Measurements from ENCODE around the gene SLIT3. TPM values are rescaled to one million over a fixed set of nuclear protein-coding genes. Genes with fewer than 3 reads are reported as not detected.

Gene SLIT3
- total RNA-seq, 1 experiment from 2014 or later: not detected

DNA sequence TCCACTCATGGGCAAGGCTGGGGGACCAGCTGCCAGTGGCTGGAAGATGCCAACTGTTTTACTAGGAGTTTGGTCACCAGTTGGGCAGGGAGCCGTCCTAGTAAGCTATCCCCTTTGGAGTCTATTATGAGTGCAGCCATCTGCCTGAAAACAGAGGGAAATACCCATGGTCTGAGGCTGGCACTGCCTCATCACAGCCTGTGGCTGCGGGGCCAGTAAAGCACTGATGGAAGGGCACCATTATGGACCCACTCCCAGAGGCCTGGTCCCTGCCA lies 534.6 kb downstream of the SLIT3 start:
- Histone ChIP-seq H3K9me3 (ENCODE audit: low read length) (no peaks in the 10 kb centered on the region), H3K4me1 (ENCODE audit: low read length) (peaks cover 3% of the 10 kb centered on the region; the same call in 1 of the 2 replicates), H3K9me2 (replicated peaks; ENCODE audit: insufficient read depth, low read length) (no peaks in the 10 kb centered on the region), H3K4me3 (ENCODE audit: low read length) (no peak overlapping the region), H2AFZ (ENCODE audit: low read length) (no peak overlapping the region), H3K27ac (ENCODE audit: low read length) (no peak overlapping the region), H3K4me2 (ENCODE audit: low read depth, low read length, poor library complexity, severe bottlenecking) (no peak overlapping the region), H3K79me2 (ENCODE audit: low read length) (no peaks in the 10 kb centered on the region), H3K9ac (ENCODE audit: low read length) (no peak overlapping the region), H3K36me3 (ENCODE audit: insufficient read depth, low read length) (no peaks in the 10 kb centered on the region), H4K20me1 (ENCODE audit: insufficient read depth, low read depth, low read length) (no peaks in the 10 kb centered on the region), H3K27me3 (ENCODE audit: low read length) (no peaks in the 10 kb centered on the region)
- no peak for DNase-seq

DNA sequence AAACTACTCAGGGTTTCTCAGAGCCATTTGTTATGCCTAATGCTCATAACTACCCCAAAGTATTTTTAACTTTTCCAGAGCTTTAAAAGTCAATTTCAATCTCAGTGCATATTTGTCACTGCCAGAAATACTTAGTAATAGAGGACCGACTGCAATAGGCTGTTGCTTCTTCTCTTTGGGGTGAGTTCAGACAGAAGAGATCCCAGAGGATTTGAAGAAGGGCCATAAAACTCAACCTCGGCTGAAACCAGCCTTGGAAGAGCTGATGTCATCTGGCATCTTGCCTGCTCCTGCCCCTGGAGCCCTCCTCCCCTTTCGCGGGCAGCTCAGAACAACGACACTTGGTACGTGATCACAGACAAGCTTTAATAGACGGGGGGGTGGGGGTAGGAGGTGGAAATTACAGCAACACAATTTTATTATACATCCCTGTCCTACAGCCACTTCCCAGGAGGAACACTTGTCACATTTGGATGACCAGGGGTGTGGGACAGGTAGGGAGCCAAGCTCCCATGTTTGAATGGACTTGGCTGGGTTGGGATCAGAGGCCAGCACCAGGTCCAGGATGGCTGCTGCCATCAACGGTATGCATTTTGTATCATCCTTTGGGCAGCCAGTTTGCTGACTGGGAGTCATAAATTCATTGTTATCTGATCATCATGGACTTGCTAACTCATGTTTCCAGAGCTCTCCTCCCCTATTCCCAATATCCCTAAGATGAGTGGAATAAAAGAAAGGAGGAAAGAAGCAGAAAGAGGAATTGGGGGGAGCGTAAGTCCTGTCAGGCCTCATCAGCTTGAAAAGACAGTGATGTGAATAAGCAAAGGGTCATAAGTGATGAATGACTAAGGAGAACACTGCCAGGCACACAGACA lies 535.2 kb downstream of the SLIT3 start:
- no peaks in the 10 kb centered on the region for H3K9me2 ChIP-seq (replicated peaks; ENCODE audit: insufficient read depth, low read length)
- no peaks in the 10 kb centered on the region for H3K27me3 ChIP-seq (ENCODE audit: low read length)

DNA sequence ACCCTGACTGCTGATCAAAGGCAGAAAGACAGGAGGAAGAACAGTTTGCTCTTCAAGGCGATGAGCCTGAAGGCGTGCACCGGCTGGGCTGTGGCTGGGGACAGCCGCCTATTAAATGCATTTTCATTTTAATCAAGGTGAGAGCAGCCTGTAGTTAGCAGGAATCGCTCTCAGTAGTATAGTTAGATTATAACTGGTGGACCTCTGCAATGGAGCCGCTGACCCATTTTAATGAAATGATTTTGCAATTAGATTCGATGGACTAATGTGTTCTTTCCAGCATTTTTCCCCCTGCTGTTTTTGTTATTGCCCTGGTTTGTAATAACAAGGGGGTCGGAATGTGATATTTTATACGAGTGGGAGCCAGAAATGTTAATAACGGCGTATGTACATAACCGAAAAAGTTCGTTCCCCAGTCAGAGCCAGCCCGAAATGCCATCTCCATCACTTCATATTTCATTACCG lies 535.8 kb downstream of the SLIT3 start:
- H3K4me2 ChIP-seq (ENCODE audit: low read depth, low read length, poor library complexity, severe bottlenecking): no peak overlapping the region
- H3K36me3 ChIP-seq (ENCODE audit: insufficient read depth, low read length): no peaks in the 10 kb centered on the region
- no peaks in the 10 kb centered on the region for H3K9me2 ChIP-seq (replicated peaks; ENCODE audit: insufficient read depth, low read length)
- DNase-seq: no peak
- peaks cover 3% of the 10 kb centered on the region; the same call in 1 of the 2 replicates for H3K4me1 ChIP-seq (ENCODE audit: low read length)
- H3K9me3 ChIP-seq (ENCODE audit: low read length): no peaks in the 10 kb centered on the region
- H4K20me1 ChIP-seq (ENCODE audit: insufficient read depth, low read depth, low read length): no peaks in the 10 kb centered on the region
- H3K27me3 ChIP-seq (ENCODE audit: low read length): no peaks in the 10 kb centered on the region
- no peak overlapping the region for H3K27ac ChIP-seq (ENCODE audit: low read length)
- H2AFZ ChIP-seq (ENCODE audit: low read length): no peak overlapping the region
- H3K4me3 ChIP-seq (ENCODE audit: low read length): no peak overlapping the region
- no peaks in the 10 kb centered on the region for H3K79me2 ChIP-seq (ENCODE audit: low read length)
- H3K9ac ChIP-seq (ENCODE audit: low read length): no peak overlapping the region

More for the DNA sequence above, 535.2 kb downstream of the SLIT3 start:
- no peak overlapping the region for H3K4me3 ChIP-seq (ENCODE audit: low read length)
- no peak overlapping the region for H3K9ac ChIP-seq (ENCODE audit: low read length)
- H4K20me1 ChIP-seq (ENCODE audit: insufficient read depth, low read depth, low read length): no peaks in the 10 kb centered on the region
- DNase-seq: no peak
- H3K27ac ChIP-seq (ENCODE audit: low read length): no peak overlapping the region
- no peaks in the 10 kb centered on the region for H3K79me2 ChIP-seq (ENCODE audit: low read length)
- H2AFZ ChIP-seq (ENCODE audit: low read length): no peak overlapping the region
- no peaks in the 10 kb centered on the region for H3K36me3 ChIP-seq (ENCODE audit: insufficient read depth, low read length)
- no peak overlapping the region for H3K4me2 ChIP-seq (ENCODE audit: low read depth, low read length, poor library complexity, severe bottlenecking)
- H3K4me1 ChIP-seq (ENCODE audit: low read length): peaks cover 3% of the 10 kb centered on the region; the same call in 1 of the 2 replicates
- no peaks in the 10 kb centered on the region for H3K9me3 ChIP-seq (ENCODE audit: low read length)

DNA sequence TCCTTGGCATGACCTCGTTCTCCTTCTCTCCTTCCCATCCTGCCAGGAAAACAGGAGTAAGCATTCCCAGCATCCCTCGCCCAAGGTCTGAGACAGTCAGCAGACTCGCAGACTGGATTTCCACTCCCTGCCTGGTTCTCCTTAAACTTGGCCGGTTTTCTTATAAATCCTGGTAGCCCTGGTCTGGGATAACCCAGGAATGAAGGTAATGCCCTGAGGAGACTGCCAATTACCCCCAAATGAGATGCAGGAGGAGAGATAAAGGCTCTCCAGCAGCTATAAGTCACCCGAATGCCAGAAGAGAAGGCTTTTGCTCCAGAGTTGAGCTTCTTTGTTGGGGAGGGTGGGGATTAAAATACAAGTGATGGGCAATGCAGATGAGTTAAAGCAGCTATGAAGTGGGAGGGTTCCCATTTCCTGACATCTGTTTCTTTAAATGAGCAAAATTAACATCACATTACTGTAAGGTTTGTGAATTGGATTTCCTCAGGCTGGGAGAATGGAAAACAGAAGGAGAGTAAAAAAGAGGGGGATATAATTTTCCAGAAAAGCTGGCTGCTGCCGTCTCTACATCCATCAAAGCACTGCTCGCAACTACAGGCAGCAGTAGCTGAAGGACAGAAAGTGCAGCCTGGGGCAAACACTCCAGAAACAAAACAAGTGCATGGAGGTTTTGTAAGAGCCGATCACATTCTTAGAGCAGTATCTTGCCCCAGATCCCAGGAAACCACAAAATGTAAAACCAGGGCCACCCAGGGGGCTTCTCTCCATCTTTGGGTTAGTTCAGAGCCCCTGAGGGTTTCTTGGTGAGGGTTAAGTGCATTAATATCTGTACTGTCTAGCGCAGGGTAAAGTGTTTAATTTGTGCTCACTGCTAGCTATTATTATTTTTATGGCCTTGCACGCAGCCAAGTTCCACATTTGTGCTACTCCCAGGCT lies 544.2 kb downstream of the SLIT3 start:
- no peaks in the 10 kb centered on the region for H3K27me3 ChIP-seq (ENCODE audit: low read length)
- H3K4me1 ChIP-seq (ENCODE audit: low read length): no peaks in the 10 kb centered on the region

DNA sequence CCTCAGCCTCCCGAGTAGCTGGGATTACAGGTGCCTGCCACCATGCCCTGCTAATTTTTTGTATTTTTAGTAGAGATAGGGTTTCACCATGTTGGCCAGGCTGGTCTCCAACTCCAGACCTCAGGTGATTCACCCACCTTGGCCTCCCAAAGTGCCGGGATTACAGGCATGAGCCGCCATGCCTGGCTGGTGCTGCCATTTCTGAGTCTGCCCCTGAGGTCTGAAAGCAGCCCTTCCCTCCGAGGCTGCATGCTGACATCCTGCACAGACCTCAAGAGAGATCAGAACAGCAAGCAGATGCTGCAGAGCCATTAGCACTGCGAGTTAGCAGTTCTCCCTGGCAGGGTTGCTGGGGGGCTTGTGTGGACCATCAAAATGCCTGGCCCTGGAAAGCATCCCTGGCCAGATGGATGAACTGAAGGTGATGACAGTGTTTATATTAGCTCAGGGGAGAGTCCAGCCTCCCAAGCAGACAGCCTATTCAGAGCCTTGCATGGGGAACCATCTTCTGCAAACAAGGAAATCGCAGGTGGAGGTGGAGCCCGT lies 545.3 kb downstream of the SLIT3 start:
- Histone ChIP-seq H3K36me3 (ENCODE audit: insufficient read depth, low read length) (no peaks in the 10 kb centered on the region), H3K9me3 (ENCODE audit: low read length) (no peaks in the 10 kb centered on the region), H3K4me2 (ENCODE audit: low read depth, low read length, poor library complexity, severe bottlenecking) (no peak overlapping the region), H3K27me3 (ENCODE audit: low read length) (no peaks in the 10 kb centered on the region), H4K20me1 (ENCODE audit: insufficient read depth, low read depth, low read length) (no peaks in the 10 kb centered on the region), H3K27ac (ENCODE audit: low read length) (no peak overlapping the region), H3K4me3 (ENCODE audit: low read length) (no peak overlapping the region), H3K4me1 (ENCODE audit: low read length) (no peaks in the 10 kb centered on the region), H3K79me2 (ENCODE audit: low read length) (no peaks in the 10 kb centered on the region), H2AFZ (ENCODE audit: low read length) (no peak overlapping the region), H3K9me2 (replicated peaks; ENCODE audit: insufficient read depth, low read length) (no peaks in the 10 kb centered on the region), H3K9ac (ENCODE audit: low read length) (no peak overlapping the region)
- no peak for DNase-seq

More for the DNA sequence above, 544.2 kb downstream of the SLIT3 start:
- Histone ChIP-seq H3K9me2 (replicated peaks; ENCODE audit: insufficient read depth, low read length) (no peaks in the 10 kb centered on the region), H3K79me2 (ENCODE audit: low read length) (no peaks in the 10 kb centered on the region), H3K27ac (ENCODE audit: low read length) (no peak overlapping the region), H3K36me3 (ENCODE audit: insufficient read depth, low read length) (no peaks in the 10 kb centered on the region), H2AFZ (ENCODE audit: low read length) (no peak overlapping the region), H4K20me1 (ENCODE audit: insufficient read depth, low read depth, low read length) (no peaks in the 10 kb centered on the region), H3K4me2 (ENCODE audit: low read depth, low read length, poor library complexity, severe bottlenecking) (no peak overlapping the region), H3K9me3 (ENCODE audit: low read length) (no peaks in the 10 kb centered on the region), H3K9ac (ENCODE audit: low read length) (no peak overlapping the region), H3K4me3 (ENCODE audit: low read length) (no peak overlapping the region)
- DNase-seq: no peak

DNA sequence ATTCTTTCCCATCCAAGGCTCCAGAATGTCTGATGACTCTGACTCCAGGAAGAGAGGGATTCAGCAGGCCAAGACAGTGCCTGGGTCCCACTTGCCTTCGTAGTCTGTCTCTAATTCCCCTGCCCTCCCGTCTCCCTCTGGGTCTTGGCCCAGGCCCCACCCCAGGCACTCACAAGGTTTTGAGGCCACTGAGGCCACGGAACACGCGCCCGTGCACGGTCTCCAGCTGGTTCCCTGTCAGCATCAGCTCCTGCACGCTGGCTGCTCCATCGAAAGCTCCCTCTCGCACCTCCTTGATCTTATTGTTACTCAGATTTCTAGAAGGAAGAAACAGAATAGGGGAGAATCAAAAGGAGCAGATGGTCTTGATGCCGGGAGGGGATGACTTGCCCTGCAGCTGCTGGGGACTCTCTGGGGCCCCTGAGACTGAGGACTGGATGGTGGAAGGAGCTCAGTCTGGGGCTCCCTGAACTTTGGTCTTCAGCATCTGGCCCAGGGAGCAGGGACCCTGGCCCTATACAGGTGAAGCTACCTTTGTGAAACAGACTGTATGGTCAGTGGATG lies 547.2 kb downstream of the SLIT3 start:
- Histone ChIP-seq H4K20me1 (ENCODE audit: insufficient read depth, low read depth, low read length) (no peaks in the 10 kb centered on the region), H3K4me3 (ENCODE audit: low read length) (no peak overlapping the region), H3K4me2 (ENCODE audit: low read depth, low read length, poor library complexity, severe bottlenecking) (no peak overlapping the region), H3K27ac (ENCODE audit: low read length) (no peak overlapping the region), H3K36me3 (ENCODE audit: insufficient read depth, low read length) (no peaks in the 10 kb centered on the region), H3K9ac (ENCODE audit: low read length) (no peak overlapping the region), H2AFZ (ENCODE audit: low read length) (no peak overlapping the region), H3K4me1 (ENCODE audit: low read length) (no peaks in the 10 kb centered on the region), H3K27me3 (ENCODE audit: low read length) (no peaks in the 10 kb centered on the region), H3K9me2 (replicated peaks; ENCODE audit: insufficient read depth, low read length) (no peaks in the 10 kb centered on the region), H3K9me3 (ENCODE audit: low read length) (no peaks in the 10 kb centered on the region), H3K79me2 (ENCODE audit: low read length) (no peaks in the 10 kb centered on the region)
- DNase-seq: no peak

DNA sequence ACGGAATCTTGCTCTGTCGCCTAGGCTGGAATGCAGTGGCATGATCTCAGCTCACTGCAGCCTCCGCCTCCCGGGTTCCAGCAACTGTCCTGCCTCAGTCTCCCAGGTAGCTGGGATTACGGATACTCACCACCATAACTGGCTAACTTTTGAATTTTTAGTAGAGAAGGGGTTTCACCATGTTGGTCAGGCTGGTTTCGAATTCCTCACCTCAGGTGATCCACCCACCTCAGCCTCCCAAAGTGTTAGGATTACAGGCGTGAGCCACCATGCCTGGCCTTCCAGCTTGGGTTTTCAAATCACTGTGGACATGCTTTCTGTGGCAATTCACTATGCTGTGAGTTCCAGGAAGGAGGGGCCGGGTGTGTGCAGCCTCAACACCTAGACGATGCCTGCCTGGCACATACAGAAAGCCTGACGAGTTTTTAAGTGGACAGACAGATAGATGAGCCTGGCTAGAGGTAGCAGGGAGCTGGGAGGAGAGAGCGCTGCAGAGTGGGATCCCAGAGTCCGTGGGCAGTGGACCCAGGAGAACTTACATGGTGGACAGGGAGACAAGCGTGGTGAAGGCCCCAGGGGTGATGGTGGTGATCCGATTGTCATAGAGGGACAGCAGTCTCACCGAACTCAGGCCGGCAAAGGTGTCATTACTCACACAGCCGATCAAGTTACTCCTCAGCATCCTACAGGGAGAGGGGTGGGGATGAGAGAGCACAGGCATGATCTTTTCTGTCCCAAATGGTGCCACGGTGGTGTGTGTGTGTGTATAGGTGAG lies 548.3 kb downstream of the SLIT3 start:
- DNase-seq: no peak
- Histone ChIP-seq H3K4me3 (ENCODE audit: low read length) (no peak overlapping the region), H3K9me2 (replicated peaks; ENCODE audit: insufficient read depth, low read length) (no peaks in the 10 kb centered on the region), H3K4me2 (ENCODE audit: low read depth, low read length, poor library complexity, severe bottlenecking) (no peak overlapping the region), H2AFZ (ENCODE audit: low read length) (no peak overlapping the region), H3K9me3 (ENCODE audit: low read length) (no peaks in the 10 kb centered on the region), H3K79me2 (ENCODE audit: low read length) (no peaks in the 10 kb centered on the region), H4K20me1 (ENCODE audit: insufficient read depth, low read depth, low read length) (no peaks in the 10 kb centered on the region), H3K27me3 (ENCODE audit: low read length) (no peaks in the 10 kb centered on the region), H3K36me3 (ENCODE audit: insufficient read depth, low read length) (no peaks in the 10 kb centered on the region), H3K4me1 (ENCODE audit: low read length) (peaks cover 3% of the 10 kb centered on the region; the same call in 1 of the 2 replicates), H3K9ac (ENCODE audit: low read length) (no peak overlapping the region), H3K27ac (ENCODE audit: low read length) (no peak overlapping the region)

All from Karpas-422 (cell line).